Mesendoderm (in vitro differentiated cells): ENCODE results near the gene SREBF2.
A peak's percentile ranks its signal among the peaks of the same experiment; 100 is the strongest.

Experiments
- DNase-seq: peaks from one replicate; pipeline ENCODE4 v3.0.0; 2013
- H2AK5ac ChIP-seq: 2 replicates; pipeline ENCODE4 v1.6.1; 2013; ENCODE audit warnings: low read length, inconsistent platforms
- H2BK120ac ChIP-seq: 2 replicates; pipeline ENCODE4 v1.6.1; 2013; ENCODE audit warnings: low read depth, mild to moderate bottlenecking, low read length, moderate library complexity, mixed read lengths
- H2BK15ac ChIP-seq: replicated peaks from 2 replicates; pipeline ENCODE4 v1.6.1; 2013; ENCODE audit warnings: low read depth, mild to moderate bottlenecking, moderate library complexity
- H2BK5ac ChIP-seq: 2 replicates; pipeline ENCODE4 v1.6.1; 2013; ENCODE audit warnings: low read length, inconsistent platforms
- H3K18ac ChIP-seq: 2 replicates; pipeline ENCODE4 v1.6.1; 2013; ENCODE audit warnings: mild to moderate bottlenecking, low read length, mixed read lengths
- H3K23ac ChIP-seq: one replicate; pipeline ENCODE4 v1.6.1; 2013; ENCODE audit warnings: low read length
- H3K27ac ChIP-seq: 2 replicates; pipeline ENCODE4 v1.5.1; 2013; ENCODE audit warnings: low read depth, mild to moderate bottlenecking, inconsistent platforms, low read length, moderate library complexity
- H3K27me3 ChIP-seq: 2 replicates; pipeline ENCODE4 v1.6.1; 2013; ENCODE audit warnings: low read length, control low read depth, mild to moderate bottlenecking, inconsistent platforms; ENCODE audit not compliant: insufficient read depth, poor library complexity
- H3K36me3 ChIP-seq: 2 replicates; pipeline ENCODE4 v1.6.1; 2013; ENCODE audit warnings: low read length, inconsistent platforms; ENCODE audit not compliant: control insufficient read depth, insufficient read depth
- H3K4ac ChIP-seq: one replicate; pipeline ENCODE4 v1.6.1; 2013; ENCODE audit warnings: low read depth, mild to moderate bottlenecking, low read length, moderate library complexity
- H3K4me1 ChIP-seq: 2 replicates; pipeline ENCODE4 v1.6.1; 2013; ENCODE audit warnings: low read depth, low read length, inconsistent platforms; ENCODE audit not compliant: control insufficient read depth
- H3K4me2 ChIP-seq: 2 replicates; pipeline ENCODE4 v1.6.1; 2013; ENCODE audit warnings: low read length
- H3K4me3 ChIP-seq: 2 replicates; pipeline ENCODE4 v1.5.1; 2013; ENCODE audit warnings: mild to moderate bottlenecking, low read length
- H3K56ac ChIP-seq: one replicate; pipeline ENCODE4 v1.6.1; 2013; ENCODE audit warnings: low read length
- H3K79me1 ChIP-seq: 2 replicates; pipeline ENCODE4 v1.6.1; 2013; ENCODE audit warnings: low read length, inconsistent platforms
- H3K79me2 ChIP-seq: 2 replicates; pipeline ENCODE4 v1.6.1; 2013; ENCODE audit warnings: mild to moderate bottlenecking, low read length; ENCODE audit not compliant: control insufficient read depth, insufficient read depth
- H3K9ac ChIP-seq: 2 replicates; pipeline ENCODE4 v1.6.1; 2013; ENCODE audit warnings: low read length, inconsistent platforms
- H4K5ac ChIP-seq: one replicate; pipeline ENCODE4 v1.6.1; 2013; ENCODE audit warnings: low read length
- H4K8ac ChIP-seq: one replicate; pipeline ENCODE4 v1.6.1; 2013; ENCODE audit warnings: low read depth, mild to moderate bottlenecking, control low read depth, low read length, moderate library complexity
- WGBS: extraction: QIAGEN DNeasy Blood & Tissue Kit; methylation state at CpG from one replicate; pipeline ENCODE4 v1.1.7; 2013; ENCODE audit warnings: low lambda C conversion rate, missing lambda C conversion rate; ENCODE audit not compliant: insufficient coverage; ENCODE audit errors: extremely low coverage; 5-methylcytosine and 5-hydroxymethylcytosine counted together

The SREBF2 gene

GRCh38 chr22:41909310-41910049 lies 76.6 kb downstream of the SREBF2 start:
- Histone ChIP-seq H2BK15ac (no peak overlapping the region), H3K4me1 (no peaks in the 10 kb centered on the region), H3K4me2 (no peak overlapping the region), H3K9ac (no peak overlapping the region), H3K4ac (no peak overlapping the region), H2BK120ac (no peak overlapping the region), H3K27ac (no peak overlapping the region), H2AK5ac (no peak overlapping the region), H4K5ac (no peak overlapping the region), H3K79me1 (no peaks in the 10 kb centered on the region), H3K4me3 (no peak overlapping the region), H3K27me3 (peaks cover 39% of the 10 kb centered on the region), H4K8ac (no peak overlapping the region), H3K79me2 (no peaks in the 10 kb centered on the region), H2BK5ac (no peak overlapping the region), H3K36me3 (peaks cover 2% of the 10 kb centered on the region), H3K23ac (no peak overlapping the region), H3K18ac (no peak overlapping the region), H3K56ac (peak overlapping the region; percentile 7)
- DNase-seq: no peak
- WGBS: no CpG with 5 or more reads among the region's 55 CpGs

- Histone ChIP-seq H3K4me1 (no peaks in the 10 kb centered on the region), H4K8ac (no peak overlapping the region), H3K79me1 (no peaks in the 10 kb centered on the region), H2BK5ac (no peak overlapping the region), H3K36me3 (no peaks in the 10 kb centered on the region), H2BK15ac (no peak overlapping the region), H3K56ac (peak overlapping the region; percentile 22), H3K18ac (no peak overlapping the region), H2AK5ac (no peak overlapping the region), H3K4ac (no peak overlapping the region), H3K9ac (no peak overlapping the region), H3K27ac (no peak overlapping the region), H3K4me3 (no peak overlapping the region), H2BK120ac (no peak overlapping the region), H3K4me2 (no peak overlapping the region), H3K23ac (no peak overlapping the region), H4K5ac (no peak overlapping the region), H3K27me3 (peaks cover 46% of the 10 kb centered on the region), H3K79me2 (no peaks in the 10 kb centered on the region)
- WGBS: no CpG with 5 or more reads among the region's 112 CpGs
- DNase-seq: peak; percentile 44
Measured at GRCh38 chr22:41910050-41911000, 77.4 kb downstream of the SREBF2 start.

- Histone ChIP-seq H3K18ac (no peak overlapping the region), H3K4ac (no peak overlapping the region), H3K4me2 (no peak overlapping the region), H3K23ac (no peak overlapping the region), H2BK5ac (no peak overlapping the region), H3K9ac (no peak overlapping the region), H3K56ac (no peak overlapping the region), H2BK120ac (no peak overlapping the region), H3K27me3 (peaks cover 54% of the 10 kb centered on the region), H4K5ac (no peak overlapping the region), H3K27ac (no peak overlapping the region), H3K4me1 (peaks cover 3% of the 10 kb centered on the region), H4K8ac (no peak overlapping the region), H3K4me3 (no peak overlapping the region), H2AK5ac (no peak overlapping the region), H2BK15ac (no peak overlapping the region), H3K79me1 (no peaks in the 10 kb centered on the region), H3K36me3 (no peaks in the 10 kb centered on the region), H3K79me2 (no peaks in the 10 kb centered on the region)
- DNase-seq: no peak
- no CpG with 5 or more reads among the region's 37 CpGs for WGBS
Measured at GRCh38 chr22:41911001-41911611, 78.2 kb downstream of the SREBF2 start.

- no peak overlapping the region for H2AK5ac ChIP-seq
- H3K36me3 ChIP-seq: no peaks in the 10 kb centered on the region
- peaks cover 3% of the 10 kb centered on the region for H3K4me1 ChIP-seq
- H3K4me3 ChIP-seq: no peak overlapping the region
- H3K9ac ChIP-seq: no peak overlapping the region
- H3K4ac ChIP-seq: no peak overlapping the region
- H3K56ac ChIP-seq: no peak overlapping the region
- no peak overlapping the region for H4K8ac ChIP-seq
- H2BK15ac ChIP-seq: no peak overlapping the region
- H4K5ac ChIP-seq: no peak overlapping the region
- no peak for DNase-seq
- no peak overlapping the region for H2BK120ac ChIP-seq
- no peaks in the 10 kb centered on the region for H3K79me1 ChIP-seq
- H3K23ac ChIP-seq: peak overlapping the region; percentile 45
- no peaks in the 10 kb centered on the region for H3K79me2 ChIP-seq
- H3K27me3 ChIP-seq: peaks cover 57% of the 10 kb centered on the region
- no peak overlapping the region for H3K18ac ChIP-seq
- H3K27ac ChIP-seq: no peak overlapping the region
- H2BK5ac ChIP-seq: no peak overlapping the region
- WGBS: no CpG with 5 or more reads among the region's 9 CpGs
- H3K4me2 ChIP-seq: no peak overlapping the region
Measured at GRCh38 chr22:41912338-41913039, 79.6 kb downstream of the SREBF2 start.

- Histone ChIP-seq H3K36me3 (no peaks in the 10 kb centered on the region), H3K56ac (no peak overlapping the region), H4K5ac (no peak overlapping the region), H2AK5ac (no peak overlapping the region), H3K18ac (no peak overlapping the region), H3K79me2 (no peaks in the 10 kb centered on the region), H3K23ac (no peak overlapping the region), H3K27me3 (peaks cover 57% of the 10 kb centered on the region), H4K8ac (no peak overlapping the region), H3K4ac (no peak overlapping the region), H3K27ac (no peak overlapping the region), H2BK120ac (no peak overlapping the region), H3K4me3 (no peak overlapping the region), H3K4me2 (no peak overlapping the region), H3K79me1 (no peaks in the 10 kb centered on the region), H2BK15ac (no peak overlapping the region), H3K9ac (no peak overlapping the region), H3K4me1 (peaks cover 3% of the 10 kb centered on the region), H2BK5ac (no peak overlapping the region)
- WGBS: no CpG with 5 or more reads among the region's 11 CpGs
- no peak for DNase-seq
Measured at GRCh38 chr22:41913040-41913719, 80.3 kb downstream of the SREBF2 start.
